Subcutaneous abdominal adipose tissue (tissue), 5 donors: ENCODE measurements around the gene BATF2.

Source experiments
- H3K27ac ChIP-seq: one replicate; pipeline ENCODE4 v1.7.0; 2013; ENCODE audit warnings: low read depth, mild to moderate bottlenecking, inconsistent platforms, low read length, moderate library complexity
- H3K27me3 ChIP-seq, 5 donors: one replicate each; pipeline ENCODE4 v1.7.0; 2013; ENCODE audit warnings: low read length in 5 of 5, inconsistent platforms in 1 of 5; ENCODE audit not compliant: control insufficient read depth in 5 of 5, insufficient read depth in 4 of 5
- H3K36me3 ChIP-seq, 5 donors: one replicate each; pipeline ENCODE4 v1.7.0; 2013; ENCODE audit warnings: low read length in 5 of 5; ENCODE audit not compliant: control insufficient read depth in 5 of 5, insufficient read depth in 5 of 5
- H3K4me1 ChIP-seq, 5 donors: one replicate each; pipeline ENCODE4 v1.7.0; 2013; ENCODE audit warnings: low read length in 5 of 5, mild to moderate bottlenecking in 3 of 5, moderate library complexity in 1 of 5; ENCODE audit not compliant: control insufficient read depth in 5 of 5, insufficient read depth in 5 of 5
- H3K4me3 ChIP-seq, 5 donors: one replicate each; pipeline ENCODE4 v1.7.0; 2013; ENCODE audit warnings: low read length in 5 of 5, low read depth in 1 of 5
- H3K9ac ChIP-seq, 5 donors: one replicate each; pipeline ENCODE4 v1.7.0; 2013; ENCODE audit warnings: low read length in 5 of 5, mild to moderate bottlenecking in 4 of 5, moderate library complexity in 3 of 5
- H3K9me3 ChIP-seq, 5 donors: one replicate each; pipeline ENCODE4 v1.7.0; 2013; ENCODE audit warnings: low read length in 5 of 5; ENCODE audit not compliant: control insufficient read depth in 5 of 5
- donor health status: healthy.
- donor health status: healthy.
- donor health status: healthy.
- donor health status: healthy.
- donor health status: healthy.

Gene BATF2

DNA sequence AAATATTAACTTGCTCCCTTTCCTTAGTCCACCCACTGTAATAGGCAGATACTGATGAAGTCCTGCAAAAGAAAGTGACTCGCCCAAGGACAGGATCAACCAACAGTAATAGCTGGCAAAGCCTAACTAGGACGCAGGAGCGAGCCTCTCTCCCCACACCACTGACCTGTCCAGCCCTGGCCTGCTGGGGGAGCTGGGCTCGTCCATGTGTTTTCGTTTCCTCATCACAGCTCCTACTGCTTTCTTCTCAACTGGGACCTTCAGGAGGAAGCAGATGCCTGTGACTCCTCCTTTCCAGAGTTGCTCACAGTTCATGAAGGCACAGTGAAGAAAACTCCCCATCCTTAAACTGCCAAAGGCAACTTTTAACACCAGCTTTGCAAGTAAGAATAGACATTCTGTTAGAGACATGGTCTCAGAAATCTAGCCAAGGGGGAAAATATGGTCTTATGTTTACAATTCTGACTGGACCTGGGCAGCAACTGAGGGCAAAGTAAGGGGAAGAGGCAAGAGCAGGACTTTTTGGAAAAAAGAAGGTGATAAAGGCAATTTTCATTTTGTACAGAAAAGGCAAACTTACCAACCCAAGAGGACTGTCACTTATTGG lies 49.5 kb downstream of the BATF2 start:
- Histone ChIP-seq H3K4me3 (no peak overlapping the region), H3K36me3 (no peaks in the 10 kb centered on the region), H3K27ac (no peak overlapping the region), H3K4me1 (no peaks in the 10 kb centered on the region), H3K9me3 (no peaks in the 10 kb centered on the region), H3K9ac (no peak overlapping the region), H3K27me3 (peaks cover 0 to 4% (median 0%) of the 10 kb centered on the region in 5 donors)
